ENCODE data around the gene SLC25A10. TPM values are rescaled to one million over a fixed set of nuclear protein-coding genes. Genes with fewer than 3 reads are reported as not detected.

SLC25A10 gene
- total and polyA plus RNA-seq, 10 of the 15 experiments (the other 5 are each of a cell fraction or from before 2014, with no cell fraction given): 0.11 to 72.7 (median 22.3) TPM

GRCh38 chr17:81738801-81739393 is 26.8 kb downstream of the SLC25A10 start:
- no TSS peak for BruUV-seq (replicated peaks)
- POLR2A ChIA-PET: interaction anchor here (0.9 kb wide), 1 partner anchor 14 kb away, joined by 6 read pairs; no protein-coding TSS in a partner anchor
- no peak overlapping the region for H3K27ac ChIP-seq (ENCODE audit: control insufficient read depth, insufficient read depth)
- H3K79me2 ChIP-seq (ENCODE audit: control insufficient read depth, insufficient read depth, low read length): no peaks in the 10 kb centered on the region
- H3K27me3 ChIP-seq (replicated peaks in 1 of 2; ENCODE audit: control insufficient read depth in 2 of 2, insufficient read depth in 2 of 2, low read length in 1 of 2): no peaks in the 10 kb centered on the region; a peak in 1 of 4 replicates
- no peak overlapping the region for H2AFZ ChIP-seq (ENCODE audit: control insufficient read depth, low read depth, low read length)
- CTCF ChIA-PET: interaction anchor here (1.2 kb wide), 1 partner anchor 83 kb away, joined by 3 read pairs; no protein-coding TSS in a partner anchor
- no peaks in the 10 kb centered on the region for H4K20me1 ChIP-seq (ENCODE audit: control insufficient read depth, insufficient read depth)
- FAIRE-seq: no peak
- intact Hi-C loops (cut with micrococcal nuclease; ENCODE audit: unreplicated experiment) (no loop called here), in situ Hi-C loops (cut with MboI) (no loop called here)
- H3K9me3 ChIP-seq (replicated peaks; ENCODE audit: control insufficient read depth, insufficient read depth, low read length): no peaks in the 10 kb centered on the region
- H3K4me3 ChIP-seq: no peak overlapping the region
- DNase-seq (ENCODE audit: low read depth, low spot score): no peak
- no peak overlapping the region for H3K4me2 ChIP-seq (ENCODE audit: control insufficient read depth, insufficient read depth)
- RAD21 ChIA-PET (ENCODE audit: unreplicated experiment): no interaction called here
- H3K9ac ChIP-seq (ENCODE audit: control insufficient read depth, insufficient read depth, low read length): no peak overlapping the region
- SMC1A ChIA-PET (ENCODE audit: uncharacterized antibody, unreplicated experiment): no interaction called here
- no peaks in the 10 kb centered on the region for H3K36me3 ChIP-seq (ENCODE audit: control insufficient read depth in 2 of 2, insufficient read depth in 2 of 2, low read length in 1 of 2)
- H3K4me1 ChIP-seq (ENCODE audit: control insufficient read depth, insufficient read depth, low read length): peaks cover 4% of the 10 kb centered on the region; the same call in 1 of the 2 replicates
- 74% methylated on average over 25 of the region's 27 CpGs for WGBS (ENCODE audit: insufficient coverage, insufficient replicate concordance, low lambda C conversion rate, missing lambda C conversion rate)
- no peak for ATAC-seq
- TF ChIP-seq POU2F2 (IDR thresholded peaks at IDR 0.05; ENCODE audit: borderline replicate concordance, low read depth, low read length) (no peak), KDM1A (IDR thresholded peaks at IDR 0.05; ENCODE audit: borderline replicate concordance) (no peak), FOXK2 (IDR thresholded peaks at IDR 0.05) (no peak), USF1 (IDR thresholded peaks at IDR 0.05; ENCODE audit: borderline replicate concordance, extremely low read length, insufficient read depth, low read depth, low read length) (no peak), CEBPB (IDR thresholded peaks at IDR 0.05; ENCODE audit: borderline replicate concordance in 1 of 2, low read depth in 2 of 2, low read length in 2 of 2) (no peak), WRNIP1 (IDR thresholded peaks at IDR 0.05; ENCODE audit: borderline replicate concordance, low read depth, low read length) (no peak), IRF5 (IDR thresholded peaks at IDR 0.05; ENCODE audit: borderline replicate concordance) (no peak), GABPA (IDR thresholded peaks at IDR 0.05; ENCODE audit: low read depth) (no peak), MLLT1 (IDR thresholded peaks at IDR 0.05) (no peak), ATF7 (IDR thresholded peaks at IDR 0.05; ENCODE audit: low read depth) (no peak), POLR2AphosphoS2 (IDR thresholded peaks at IDR 0.05; ENCODE audit: low read depth, low read length) (no peak), PRDM15 (CRISPR knock-in tag; IDR thresholded peaks at IDR 0.05) (no peak), IRF3 (IDR thresholded peaks at IDR 0.05) (no peak)

Measured in GM12878 (cell line).